Cardiac septum (tissue), 1 donor: ENCODE measurements around the gene TM4SF1. TPM values are rescaled to one million over a fixed set of nuclear protein-coding genes. Genes with fewer than 3 reads are reported as not detected.

Experiments used
- DNase-seq: peaks from one replicate; pipeline ENCODE4 v3.0.0-alpha.2; 2020; ENCODE audit warnings: low spot score
- intact Hi-C: fragments of 100-400 bp; cut with DNase I; formaldehyde crosslinking; loops from one replicate; pipeline ENCODE4 v1.14.0; 2022
- total RNA-seq: library from RNA; stranded (reverse); fragmentation: NEBNext Ultra II Directional; extraction: Animal tissue kit (Norgen Biotek cat#: 25700); gene quantifications from one replicate; pipeline ENCODE4 v1.2.1, GENCODE V29; 2021
- donor health status: DM: no; HTN: no; CAD: no.

TM4SF1 gene
- total RNA-seq, 1 donor from 2014 or later = 84.7 TPM

GRCh38 chr3:149378478-149379309, 1.2 kb upstream of the TM4SF1 start:
- intact Hi-C loops = no loop called here
- DNase-seq = no peak

DNA sequence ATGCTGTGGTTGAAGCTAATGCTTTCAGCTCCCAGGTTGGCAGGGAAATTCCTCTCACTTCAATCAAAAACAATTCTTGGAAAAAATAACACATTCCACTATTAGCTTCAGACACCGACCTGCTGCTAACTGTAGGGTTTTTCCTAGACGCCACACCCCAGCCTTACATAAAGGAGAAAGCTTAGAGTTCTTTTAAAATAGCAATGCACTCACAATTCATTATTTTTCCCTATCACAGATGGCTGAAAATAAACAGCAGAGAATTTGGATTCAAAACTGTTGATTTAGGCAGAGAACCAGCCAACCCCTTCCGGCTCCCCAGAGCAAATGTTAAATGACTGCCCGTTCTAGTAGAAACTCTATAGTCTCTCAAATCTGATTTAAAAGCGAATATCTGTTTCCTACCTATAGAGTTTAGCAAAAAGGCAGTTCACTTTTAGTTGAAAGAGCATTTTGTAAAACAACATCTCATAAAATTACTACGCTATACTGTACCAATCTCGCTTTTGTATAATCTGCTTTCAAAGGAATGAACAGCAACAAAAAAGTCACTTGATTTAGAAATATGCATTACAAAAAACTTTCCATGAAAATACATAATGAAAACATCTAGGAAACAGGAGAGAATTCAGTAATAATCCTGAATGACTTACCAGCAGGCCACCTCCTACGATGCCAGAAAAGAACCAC, 586 bp downstream of the TM4SF1 start:
- intact Hi-C loops = loop anchor here (2.0 kb wide), 1 partner anchor 36 kb away; no protein-coding TSS in a partner anchor
- no peak for DNase-seq

DNA sequence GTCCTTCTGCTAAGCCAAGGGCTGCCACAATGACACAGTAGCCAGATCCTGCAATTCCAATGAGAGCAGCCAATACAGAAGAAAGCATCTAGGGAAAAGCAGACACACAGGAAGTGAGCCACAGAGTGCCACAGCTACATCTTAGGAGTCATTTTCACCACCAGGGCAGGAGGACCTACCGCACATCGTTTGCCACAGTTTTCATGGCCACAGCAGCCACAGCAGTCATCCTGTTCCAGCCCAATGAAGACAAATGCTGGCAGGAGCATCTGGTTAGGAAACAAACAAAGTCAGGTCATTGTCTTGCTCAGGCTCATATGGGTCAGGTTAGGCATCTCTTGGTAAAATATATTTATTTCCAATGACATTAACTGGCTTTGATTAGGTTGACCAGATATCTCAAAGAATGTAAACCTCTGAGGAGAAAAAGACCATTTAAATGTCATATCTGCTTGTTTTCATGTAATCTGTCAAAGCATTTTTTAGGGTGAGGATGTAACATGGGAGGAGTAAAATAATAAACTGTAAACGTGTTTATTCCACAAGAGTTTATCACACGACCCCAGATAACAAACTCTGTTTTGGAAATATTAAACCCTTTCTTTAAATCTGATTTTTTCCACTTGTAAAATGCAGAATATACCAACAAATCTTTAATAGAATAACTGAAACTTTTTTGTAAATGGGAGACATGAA, 1.8 kb downstream of the TM4SF1 start:
- intact Hi-C loops = loop anchor here (2.0 kb wide), 1 partner anchor 35 kb away; no protein-coding TSS in a partner anchor
- no peak for DNase-seq

GRCh38 chr3:149374793-149375500, 2.5 kb downstream of the TM4SF1 start:
- intact Hi-C loops = no loop called here

GRCh38 chr3:149374391-149374790, 3.1 kb downstream of the TM4SF1 start:
- intact Hi-C loops = no loop called here

More at GRCh38 chr3:149374793-149375500, 2.5 kb downstream of the TM4SF1 start:
- no peak for DNase-seq

GRCh38 chr3:149373235-149374125, 4.0 kb downstream of the TM4SF1 start:
- DNase-seq = no peak
- intact Hi-C loops = no loop called here

More at GRCh38 chr3:149374391-149374790, 3.1 kb downstream of the TM4SF1 start:
- DNase-seq = no peak

DNA sequence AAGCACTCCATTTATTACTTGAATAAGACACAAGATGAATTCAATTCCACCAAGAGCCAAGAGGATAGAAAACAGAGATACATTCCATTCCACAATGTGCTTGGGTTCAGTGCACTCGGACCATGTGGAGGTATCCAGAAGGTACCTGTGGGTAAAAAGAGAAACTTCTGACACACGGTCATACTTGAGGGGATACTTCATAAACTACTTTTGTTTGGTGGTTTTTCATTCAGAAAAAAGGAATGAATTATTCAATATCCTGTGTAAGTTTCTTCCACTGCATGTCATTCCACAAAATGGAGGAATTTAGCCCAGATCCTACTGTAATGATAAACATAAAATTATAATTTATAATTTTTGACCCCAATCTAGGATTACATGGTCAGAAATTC, 5.7 kb downstream of the TM4SF1 start:
- no peak for DNase-seq
- intact Hi-C loops = no loop called here

- DNase-seq = no peak
- intact Hi-C loops = no loop called here
These were observed 6.3 kb downstream of the TM4SF1 start for GRCh38 chr3:149371001-149371722.

DNA sequence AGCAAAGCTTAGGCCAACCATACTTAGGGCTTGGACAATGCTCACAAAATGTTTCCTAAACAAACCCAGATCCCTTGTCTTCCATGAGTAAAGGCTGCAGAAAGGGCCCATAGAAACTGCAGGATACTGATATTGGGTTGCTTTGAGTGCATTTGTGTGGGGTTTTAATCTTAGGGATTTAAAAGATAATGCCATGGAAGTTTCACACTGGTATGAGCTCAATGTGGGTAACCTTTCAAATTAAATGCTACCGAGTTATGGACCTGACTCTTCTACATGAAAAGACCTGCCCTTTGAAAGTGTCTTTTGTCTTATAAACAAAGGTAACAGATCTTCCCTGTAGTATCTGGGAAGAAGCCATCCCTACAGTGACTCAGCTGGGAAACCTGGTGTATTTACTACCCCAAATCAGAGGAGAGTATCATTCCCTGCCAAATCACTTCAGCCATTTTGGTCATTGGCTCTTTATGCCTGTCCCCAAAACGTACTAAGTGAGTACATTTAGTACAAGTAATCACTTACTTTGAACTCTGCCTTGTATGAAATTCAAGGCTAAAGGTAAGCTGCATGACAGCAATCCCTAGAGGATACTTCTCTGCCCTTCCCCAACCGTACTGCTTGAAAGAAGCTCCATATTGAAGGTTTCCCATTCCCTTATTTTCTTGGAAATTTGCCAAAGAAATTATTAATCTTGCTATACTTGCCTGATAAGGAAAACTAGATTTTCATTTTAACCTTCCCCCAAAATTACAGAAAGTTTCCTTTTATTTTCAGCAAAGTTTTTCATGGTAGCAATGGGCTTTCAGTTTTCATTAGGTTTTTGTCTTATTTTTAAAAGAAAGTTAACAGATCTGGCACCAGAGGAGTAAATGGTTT, 7.2 kb downstream of the TM4SF1 start:
- DNase-seq = no peak
- intact Hi-C loops = no loop called here

GRCh38 chr3:149368674-149369497, 8.6 kb downstream of the TM4SF1 start:
- no peak for DNase-seq
- intact Hi-C loops = no loop called here

DNA sequence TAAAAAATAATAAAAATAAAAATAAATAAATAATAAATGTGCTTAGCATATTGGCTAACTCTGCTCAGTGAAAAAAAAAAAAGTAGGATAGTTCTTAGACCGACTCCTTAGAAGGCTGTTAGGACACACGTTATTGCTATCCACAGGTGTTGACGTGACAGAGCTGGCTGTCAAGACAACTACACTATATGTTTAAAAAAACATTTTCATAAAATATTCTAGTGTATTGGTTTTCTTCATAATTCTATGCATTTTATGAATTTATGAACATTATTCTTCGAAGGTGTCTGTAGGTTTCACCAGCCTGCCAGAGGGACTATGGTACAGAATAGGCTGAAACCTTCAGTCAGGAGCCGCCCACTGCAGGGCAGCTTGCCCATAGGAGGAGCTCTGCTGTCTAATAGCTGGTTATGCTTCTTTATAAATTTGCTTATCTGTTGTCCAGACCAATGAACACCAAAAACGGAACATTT, 9.2 kb downstream of the TM4SF1 start:
- DNase-seq = no peak
- intact Hi-C loops = no loop called here

- DNase-seq = no peak
These were observed 10.3 kb downstream of the TM4SF1 start for GRCh38 chr3:149366941-149367840.

DNA sequence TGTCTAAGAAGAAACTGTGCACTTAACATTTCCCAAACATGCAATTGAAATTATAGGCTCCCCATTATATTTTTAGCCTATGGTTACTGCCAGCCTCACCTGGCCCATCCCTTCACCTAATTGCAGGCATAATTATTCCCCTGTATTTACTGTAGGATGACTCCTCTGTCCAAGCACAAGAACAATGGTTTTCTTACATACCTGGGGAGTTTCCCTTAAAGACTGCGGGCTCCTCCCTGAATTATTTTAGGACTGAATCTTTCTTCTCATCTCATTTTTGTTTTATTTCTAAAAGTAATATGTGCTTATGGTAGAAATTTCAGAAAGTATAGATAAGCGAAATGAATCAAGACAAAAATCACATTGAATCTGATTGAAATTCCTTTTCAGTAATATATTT, 11.4 kb downstream of the TM4SF1 start:
- DNase-seq = no peak
- intact Hi-C loops = no loop called here

More at GRCh38 chr3:149366941-149367840, 10.3 kb downstream of the TM4SF1 start:
- intact Hi-C loops = no loop called here

DNA sequence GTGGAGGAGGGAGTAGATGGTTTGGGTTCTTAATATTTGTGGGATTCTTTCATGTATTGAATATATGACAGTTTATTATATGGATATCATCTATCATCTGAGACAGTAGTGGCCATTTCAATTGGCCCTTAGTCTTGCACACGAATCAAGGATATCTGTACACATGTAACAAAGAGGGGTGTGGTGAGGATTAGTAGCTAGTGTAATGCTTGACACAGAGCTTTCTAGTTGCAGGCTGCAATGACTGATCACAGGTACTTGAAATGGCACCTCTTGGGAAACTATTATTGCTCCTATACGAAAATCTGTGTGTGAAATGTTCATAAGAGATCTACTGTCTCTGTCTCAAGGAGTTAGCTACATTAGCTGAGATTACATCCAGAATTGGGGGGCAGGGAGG, 12.8 kb downstream of the TM4SF1 start:
- intact Hi-C loops = no loop called here
- no peak for DNase-seq

DNA sequence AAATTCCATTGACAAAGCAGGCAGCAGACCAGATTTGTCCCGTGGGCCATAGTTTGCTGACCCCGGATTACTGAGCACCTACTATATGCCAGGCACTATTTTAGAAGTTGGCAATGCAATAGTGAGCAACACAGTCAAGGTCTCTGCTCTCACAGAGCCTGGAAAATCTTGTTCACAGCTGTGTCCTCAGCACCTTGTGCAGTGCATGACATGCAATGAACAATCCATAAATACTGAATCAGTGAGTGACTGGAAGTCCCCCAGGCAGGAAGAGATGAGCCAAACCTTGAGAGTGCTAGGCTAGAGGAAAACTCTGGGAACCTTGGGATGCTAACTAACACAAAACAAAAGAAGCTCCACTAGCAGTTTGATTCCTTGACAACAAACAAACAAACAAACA, 14.4 kb downstream of the TM4SF1 start:
- DNase-seq = no peak
- intact Hi-C loops = no loop called here
